GM19324 (cell line): ENCODE results near the gene PKD2L2.
"Not testable (repeated sequence)": the region's sequence is repeated elsewhere in the genome, so short reads cannot be mapped to it uniquely, and the experiment has no call there.

Experiments
- ATAC-seq: cut with Tn5 transposase; IDR thresholded peaks from one replicate; pipeline ENCODE4 v1.9.1; 2021; ENCODE audit warnings: mild to moderate bottlenecking, moderate library complexity; ENCODE audit not compliant: unreplicated experiment, low FRiP score

Gene PKD2L2

GRCh38 chr5:137945825-137946224 lies 56.6 kb downstream of the PKD2L2 start:
- no peak for ATAC-seq

DNA sequence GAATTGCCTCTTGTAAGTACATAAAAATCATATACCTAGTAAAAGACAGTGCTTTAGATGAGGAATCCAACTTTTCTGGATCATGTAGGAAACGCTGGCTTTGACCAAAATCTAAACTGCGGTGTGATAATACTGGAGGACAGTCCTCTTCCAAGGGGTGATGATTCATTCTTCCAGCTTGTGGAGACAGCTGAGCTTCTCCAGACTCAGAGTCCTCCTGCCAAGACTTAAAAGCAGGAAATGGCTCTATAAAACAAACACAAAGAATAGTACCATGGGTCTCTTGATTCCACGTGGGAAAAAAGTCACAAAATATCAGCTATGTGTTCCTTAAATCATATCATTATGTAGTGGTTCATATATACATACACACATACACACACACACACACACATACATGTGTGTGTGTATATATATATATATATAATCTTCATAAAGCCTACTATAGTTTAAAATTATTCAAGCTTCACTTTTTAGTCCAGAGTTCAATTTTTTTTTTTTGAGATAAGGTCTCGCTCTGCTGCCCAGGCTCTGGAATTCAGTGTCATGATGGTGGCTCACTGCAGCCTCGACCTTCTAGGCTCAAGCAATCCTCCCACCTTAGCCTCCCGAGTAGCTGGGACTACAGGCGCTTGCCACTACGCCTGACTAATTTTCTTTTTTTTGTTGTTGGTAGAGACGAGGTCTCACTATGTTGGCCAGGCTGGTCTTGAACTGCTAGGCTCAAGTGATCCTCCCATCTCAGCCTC lies 65.0 kb downstream of the PKD2L2 start:
- no peak for ATAC-seq

DNA sequence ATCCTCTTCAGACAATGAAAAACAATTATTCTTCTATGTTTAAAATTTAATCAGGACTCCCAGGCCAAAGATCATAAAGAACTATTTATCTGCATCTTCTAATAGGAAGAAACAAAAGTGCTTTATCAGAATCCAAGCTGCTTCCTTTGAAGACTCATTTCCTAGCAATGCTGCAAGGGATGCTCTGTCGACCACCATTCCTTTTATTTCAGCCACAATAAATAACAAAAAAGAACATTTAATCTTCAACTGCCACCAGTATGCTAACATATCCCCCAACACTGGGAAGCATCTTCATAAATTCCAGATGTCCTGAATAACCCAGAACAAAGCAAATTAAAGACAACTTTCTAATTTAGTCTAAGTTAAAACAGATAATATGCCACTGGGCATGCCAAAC lies 68.7 kb downstream of the PKD2L2 start:
- no peak for ATAC-seq

DNA sequence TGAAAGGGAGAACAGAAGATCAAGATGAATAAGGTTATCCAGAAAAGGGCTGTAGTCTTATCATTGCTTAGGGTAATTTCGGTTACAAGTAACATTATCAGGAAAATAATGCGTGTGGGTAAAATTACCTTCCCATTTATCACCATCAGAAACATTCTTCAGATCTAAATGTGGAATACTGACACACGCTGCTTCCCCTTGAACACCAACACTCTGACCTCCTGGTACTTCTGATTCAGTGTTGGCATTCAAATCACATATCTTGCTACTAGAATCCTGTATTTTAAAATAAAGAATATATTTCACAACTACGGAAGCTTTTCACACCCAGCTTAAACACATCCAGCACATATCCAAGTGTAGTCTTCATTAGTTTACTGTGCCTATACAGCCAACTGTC lies 70.2 kb downstream of the PKD2L2 start:
- ATAC-seq = no peak

DNA sequence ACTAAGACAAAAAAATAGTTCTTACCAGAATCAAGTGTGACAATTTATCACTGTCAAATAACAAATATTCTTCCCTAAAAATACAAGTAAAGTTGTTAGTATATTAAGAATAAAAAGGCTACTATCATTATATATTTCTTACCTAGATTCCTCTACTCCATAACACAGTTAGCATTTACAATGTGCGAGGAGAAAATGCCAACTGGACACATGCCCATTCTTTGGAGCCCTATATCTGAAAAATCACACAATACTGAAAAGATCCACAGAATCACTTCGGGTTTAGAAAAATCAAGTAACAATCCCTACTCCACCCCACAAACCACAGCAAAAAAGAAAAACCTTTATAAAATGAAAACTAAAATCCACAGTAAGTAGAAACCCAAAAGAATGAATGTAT lies 70.9 kb downstream of the PKD2L2 start:
- no peak for ATAC-seq

DNA sequence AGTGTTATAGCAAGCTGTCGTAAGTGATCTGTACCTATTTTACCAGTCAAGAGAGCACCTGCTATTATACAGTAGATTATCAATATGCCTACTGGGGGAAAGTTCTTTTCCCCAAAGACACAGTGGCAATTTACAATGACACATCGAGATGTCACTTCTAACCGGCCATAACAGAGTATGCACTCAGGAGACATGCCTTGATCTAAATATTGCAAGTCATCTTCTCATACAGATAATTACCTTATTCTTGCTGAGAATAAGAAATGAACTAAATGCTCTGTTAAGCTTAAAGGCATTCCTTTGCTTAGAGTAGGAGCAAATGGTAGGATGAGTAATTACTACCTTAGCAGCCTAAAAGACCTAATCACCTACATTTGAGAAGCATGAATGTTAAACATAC lies 71.6 kb downstream of the PKD2L2 start:
- ATAC-seq = no peak

GRCh38 chr5:137970384-137970783 lies 81.1 kb downstream of the PKD2L2 start:
- ATAC-seq = not testable (repeated sequence)

GRCh38 chr5:137975208-137975607 lies 86.0 kb downstream of the PKD2L2 start:
- ATAC-seq = no peak

DNA sequence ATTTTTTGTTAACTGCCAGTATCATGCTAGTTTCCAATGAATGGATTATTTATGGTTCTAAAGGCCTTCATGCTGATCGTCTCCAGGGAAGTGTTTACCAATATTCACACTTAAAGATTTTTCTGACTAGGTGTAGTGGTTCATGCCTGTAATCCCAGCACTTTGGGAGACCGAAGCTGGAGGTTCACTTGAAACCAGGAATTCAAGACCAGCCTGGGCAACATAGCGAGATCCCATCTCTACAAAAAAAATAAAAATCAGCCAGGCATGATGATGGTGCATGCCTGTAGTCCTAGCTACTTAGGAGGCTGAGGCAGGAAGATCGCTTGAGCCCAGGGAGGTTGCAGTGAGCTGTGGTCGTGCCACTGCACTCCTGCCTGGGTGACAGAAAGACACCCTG lies 100.2 kb downstream of the PKD2L2 start:
- ATAC-seq = no peak
